Trophoblast cell (in vitro differentiated cells and primary cell): ENCODE measurements around the gene TRIM6.

Experiments used
- DNase-seq, 2 donors: peaks; one replicate each; pipeline ENCODE4 v3.0.0-alpha.2; 2016
- H2AFZ ChIP-seq: 2 replicates; pipeline ENCODE4 v1.6.1; 2013; ENCODE audit warnings: low read length, moderate library complexity, mild to moderate bottlenecking; ENCODE audit not compliant: insufficient read depth, poor library complexity
- H2AK5ac ChIP-seq: 2 replicates; pipeline ENCODE4 v1.6.1; 2013; ENCODE audit warnings: mild to moderate bottlenecking, low read length
- H2BK120ac ChIP-seq: 2 replicates; pipeline ENCODE4 v1.6.1; 2013; ENCODE audit warnings: low read length, mild to moderate bottlenecking, moderate library complexity; ENCODE audit not compliant: insufficient read depth, poor library complexity
- H2BK12ac ChIP-seq: 2 replicates; pipeline ENCODE4 v1.6.1; 2013; ENCODE audit warnings: mild to moderate bottlenecking, low read length, moderate library complexity
- H2BK5ac ChIP-seq: 2 replicates; pipeline ENCODE4 v1.6.1; 2013; ENCODE audit warnings: low read length, low read depth, moderate library complexity, mild to moderate bottlenecking; ENCODE audit not compliant: poor library complexity
- H3K14ac ChIP-seq: 2 replicates; pipeline ENCODE4 v1.6.1; 2013; ENCODE audit warnings: mild to moderate bottlenecking, low read length
- H3K18ac ChIP-seq: 2 replicates; pipeline ENCODE4 v1.6.1; 2013; ENCODE audit warnings: mild to moderate bottlenecking, low read length
- H3K23ac ChIP-seq: 2 replicates; pipeline ENCODE4 v1.6.1; 2013; ENCODE audit warnings: low read length
- H3K27ac ChIP-seq: 2 replicates; pipeline ENCODE4 v1.5.1; 2013; ENCODE audit warnings: low read depth, mild to moderate bottlenecking, inconsistent platforms, low read length, moderate library complexity
- H3K27me3 ChIP-seq: 2 replicates; pipeline ENCODE4 v1.6.1; 2013; ENCODE audit warnings: inconsistent platforms, mild to moderate bottlenecking, low read length, moderate library complexity; ENCODE audit not compliant: insufficient read depth
- H3K36me3 ChIP-seq, 2 experiments: 1 replicate in 1 of 2; 2 replicates in 1 of 2; pipeline ENCODE4 v1.6.1; 2013; ENCODE audit warnings: low read length in 2 of 2, mild to moderate bottlenecking in 2 of 2, moderate library complexity in 1 of 2; ENCODE audit not compliant: insufficient read depth in 2 of 2, control insufficient read depth in 1 of 2
- H3K4ac ChIP-seq: 2 replicates; pipeline ENCODE4 v1.6.1; 2013; ENCODE audit warnings: low read depth, mild to moderate bottlenecking, low read length, moderate library complexity
- H3K4me1 ChIP-seq, 2 experiments: 1 replicate in 1 of 2; 2 replicates in 1 of 2; pipeline ENCODE4 v1.6.1; 2013; ENCODE audit warnings: low read length in 2 of 2, mild to moderate bottlenecking in 2 of 2, moderate library complexity in 1 of 2; ENCODE audit not compliant: insufficient read depth in 2 of 2, control insufficient read depth in 1 of 2
- H3K4me2 ChIP-seq: 2 replicates; pipeline ENCODE4 v1.6.1; 2013; ENCODE audit warnings: inconsistent platforms, mild to moderate bottlenecking, low read length, moderate library complexity
- H3K4me3 ChIP-seq: 2 replicates; pipeline ENCODE4 v1.5.1; 2013; ENCODE audit warnings: mild to moderate bottlenecking, low read depth, low read length, inconsistent platforms
- H3K79me1 ChIP-seq: one replicate; pipeline ENCODE4 v1.6.1; 2013; ENCODE audit warnings: low read length
- H3K79me2 ChIP-seq: 2 replicates; pipeline ENCODE4 v1.6.1; 2013; ENCODE audit warnings: low read length, mild to moderate bottlenecking; ENCODE audit not compliant: control insufficient read depth, insufficient read depth, poor library complexity
- H3K9ac ChIP-seq: 2 replicates; pipeline ENCODE4 v1.6.1; 2013; ENCODE audit warnings: mild to moderate bottlenecking, low read length
- H3K9me3 ChIP-seq: 2 replicates; pipeline ENCODE4 v1.6.1; 2013; ENCODE audit warnings: low read depth, mild to moderate bottlenecking, control low read depth, inconsistent platforms, low read length; ENCODE audit not compliant: insufficient read depth
- H4K12ac ChIP-seq: 2 replicates; pipeline ENCODE4 v1.6.1; 2013; ENCODE audit warnings: low read depth, mild to moderate bottlenecking, low read length, moderate library complexity
- H4K8ac ChIP-seq: 2 replicates; pipeline ENCODE4 v1.6.1; 2013; ENCODE audit warnings: low read depth, mild to moderate bottlenecking, low read length, moderate library complexity
- H4K91ac ChIP-seq: one replicate; pipeline ENCODE4 v1.6.1; 2013; ENCODE audit warnings: low read depth, mild to moderate bottlenecking, low read length, moderate library complexity
- WGBS: extraction: QIAGEN DNeasy Blood & Tissue Kit; methylation state at CpG from one replicate; pipeline ENCODE4 v1.1.7; 2013; ENCODE audit warnings: missing lambda C conversion rate; ENCODE audit not compliant: insufficient read length, insufficient coverage; ENCODE audit errors: extremely low coverage; 5-methylcytosine and 5-hydroxymethylcytosine counted together

Gene TRIM6

DNA sequence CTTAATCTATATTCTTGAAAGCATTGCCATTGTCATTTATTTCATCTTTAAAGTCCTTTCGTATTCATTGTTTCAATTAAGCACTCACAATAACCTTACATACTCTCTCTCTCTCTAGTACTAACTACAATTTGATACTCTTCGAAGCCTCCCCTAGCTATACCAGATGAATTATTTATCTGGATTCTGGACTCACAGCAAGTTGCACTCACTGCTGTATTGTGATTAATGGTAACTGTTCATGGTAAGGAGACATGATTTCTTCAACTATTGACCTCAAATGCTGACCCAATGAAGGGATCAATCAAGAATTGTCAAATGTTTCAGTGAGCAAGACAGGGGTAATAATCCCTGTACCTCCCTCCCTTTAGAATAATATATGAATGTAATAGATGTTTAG is 21.8 kb upstream of the TRIM6 start:
- H3K9ac ChIP-seq: no peak overlapping the region
- no peak overlapping the region for H3K27ac ChIP-seq
- no peak overlapping the region for H2BK5ac ChIP-seq
- H3K4me1 ChIP-seq: no peaks in the 10 kb centered on the region
- H2AK5ac ChIP-seq: no peak overlapping the region
- no peak overlapping the region for H4K8ac ChIP-seq
- 100% methylated on average over 1 of the region's 2 CpGs for WGBS
- H2BK12ac ChIP-seq: no peak overlapping the region
- DNase-seq: no peak
- H3K18ac ChIP-seq: no peak overlapping the region
- H2AFZ ChIP-seq: no peak overlapping the region
- H3K9me3 ChIP-seq: no peaks in the 10 kb centered on the region
- H2BK120ac ChIP-seq: no peak overlapping the region
- H4K91ac ChIP-seq: no peak overlapping the region
- no peak overlapping the region for H4K12ac ChIP-seq
- no peaks in the 10 kb centered on the region for H3K36me3 ChIP-seq
- H3K79me1 ChIP-seq: no peaks in the 10 kb centered on the region
- H3K23ac ChIP-seq: no peak overlapping the region
- no peaks in the 10 kb centered on the region for H3K27me3 ChIP-seq
- no peaks in the 10 kb centered on the region for H3K79me2 ChIP-seq
- H3K4ac ChIP-seq: no peak overlapping the region
- H3K4me3 ChIP-seq: no peak overlapping the region
- no peak overlapping the region for H3K4me2 ChIP-seq
- H3K14ac ChIP-seq: no peak overlapping the region

DNA sequence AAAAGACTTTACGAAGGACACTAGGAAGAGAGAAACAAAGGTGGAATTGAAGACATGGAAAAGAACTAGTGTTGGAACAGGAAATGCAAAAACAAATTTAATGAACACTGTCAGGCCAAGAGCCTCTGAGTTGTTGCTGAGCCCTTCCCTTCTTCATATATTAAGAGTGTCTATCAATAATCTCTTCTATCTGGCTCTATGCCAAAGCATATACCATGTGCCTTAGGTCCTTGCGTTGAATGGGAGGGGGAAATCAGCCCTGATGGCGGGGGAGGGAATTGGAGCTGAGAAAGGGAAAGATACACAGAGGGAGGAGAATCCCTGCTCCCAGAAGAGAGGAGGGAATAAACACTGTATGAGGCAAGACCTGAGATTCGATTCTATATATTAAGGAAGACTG is 21.3 kb upstream of the TRIM6 start:
- no peaks in the 10 kb centered on the region for H3K36me3 ChIP-seq
- H3K18ac ChIP-seq: no peak overlapping the region
- no peaks in the 10 kb centered on the region for H3K9me3 ChIP-seq
- H2BK5ac ChIP-seq: no peak overlapping the region
- H4K91ac ChIP-seq: no peak overlapping the region
- no peak overlapping the region for H3K23ac ChIP-seq
- no peak overlapping the region for H4K12ac ChIP-seq
- no peak overlapping the region for H3K4me3 ChIP-seq
- H3K27me3 ChIP-seq: no peaks in the 10 kb centered on the region
- H2BK12ac ChIP-seq: no peak overlapping the region
- H3K4me1 ChIP-seq: no peaks in the 10 kb centered on the region
- no peak for DNase-seq
- H3K4me2 ChIP-seq: no peak overlapping the region
- H3K4ac ChIP-seq: no peak overlapping the region
- H2AFZ ChIP-seq: no peak overlapping the region
- no peaks in the 10 kb centered on the region for H3K79me1 ChIP-seq
- no peak overlapping the region for H2BK120ac ChIP-seq
- no peak overlapping the region for H4K8ac ChIP-seq
- no peaks in the 10 kb centered on the region for H3K79me2 ChIP-seq
- no peak overlapping the region for H3K14ac ChIP-seq
- H3K9ac ChIP-seq: no peak overlapping the region
- no CpG with 5 or more reads among the region's 4 CpGs for WGBS
- H3K27ac ChIP-seq: no peak overlapping the region
- no peak overlapping the region for H2AK5ac ChIP-seq

DNA sequence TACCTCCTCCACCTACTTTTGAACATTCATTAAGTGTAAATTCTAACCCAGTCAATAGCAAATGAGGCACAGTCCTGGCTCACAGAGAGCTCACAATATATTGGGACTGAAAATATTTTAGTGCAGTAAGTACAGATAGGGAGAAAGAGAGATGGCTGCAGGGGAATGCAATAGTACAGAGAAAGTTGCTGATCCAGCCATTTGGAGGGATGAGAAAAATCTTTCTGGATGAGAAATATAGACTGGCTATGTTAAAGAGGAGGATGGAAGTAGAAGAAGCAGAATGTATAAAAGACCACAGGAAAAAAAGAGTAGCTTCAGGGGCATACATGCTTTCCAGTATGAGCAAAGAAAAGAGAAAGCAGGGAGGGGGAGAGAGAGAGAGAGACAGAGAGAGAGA is 19.3 kb upstream of the TRIM6 start:
- H3K4me1 ChIP-seq: no peaks in the 10 kb centered on the region
- H3K4me3 ChIP-seq: no peak overlapping the region
- no peaks in the 10 kb centered on the region for H3K79me1 ChIP-seq
- no peak overlapping the region for H4K12ac ChIP-seq
- no peak overlapping the region for H2BK5ac ChIP-seq
- H3K27ac ChIP-seq: no peak overlapping the region
- H3K9me3 ChIP-seq: no peaks in the 10 kb centered on the region
- H3K79me2 ChIP-seq: no peaks in the 10 kb centered on the region
- DNase-seq: no peak
- no peak overlapping the region for H2BK120ac ChIP-seq
- H2AK5ac ChIP-seq: no peak overlapping the region
- H3K23ac ChIP-seq: no peak overlapping the region
- no peak overlapping the region for H4K91ac ChIP-seq
- no peaks in the 10 kb centered on the region for H3K27me3 ChIP-seq
- H3K4ac ChIP-seq: no peak overlapping the region
- no peaks in the 10 kb centered on the region for H3K36me3 ChIP-seq
- H2BK12ac ChIP-seq: no peak overlapping the region
- H3K14ac ChIP-seq: no peak overlapping the region
- H3K9ac ChIP-seq: no peak overlapping the region
- H3K18ac ChIP-seq: no peak overlapping the region
- no peak overlapping the region for H3K4me2 ChIP-seq
- no peak overlapping the region for H2AFZ ChIP-seq
- no peak overlapping the region for H4K8ac ChIP-seq

DNA sequence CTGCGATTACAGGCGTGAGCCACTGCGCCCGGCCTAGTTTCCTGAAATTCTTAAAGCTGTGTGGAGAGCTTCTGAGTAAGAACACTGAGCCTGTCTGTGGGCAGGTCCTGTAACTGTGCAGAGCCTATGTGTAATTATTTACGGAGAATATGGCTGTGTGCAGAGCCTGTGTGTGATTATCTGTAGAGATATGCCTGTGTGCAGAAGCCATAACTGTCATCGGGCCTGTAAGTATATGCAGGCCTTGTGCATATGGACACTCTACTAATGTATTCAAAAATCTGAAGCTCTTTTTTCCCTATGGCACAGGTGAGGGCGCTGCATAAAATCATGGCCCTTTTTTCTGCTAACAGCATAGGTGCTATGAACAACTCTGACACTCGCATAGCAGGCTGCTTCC is 15.9 kb upstream of the TRIM6 start, which contains the start of gene OR52B6:
Gene OR52B6 (plus strand): TSS at position 301 of the 400 bp plus-strand sequence. CDS start 0 bp downstream, at position 301.
- Histone ChIP-seq H3K4me2 (no peak within 1 kb of the TSS), H3K27ac (no peak within 1 kb of the TSS), H4K12ac (no peak within 1 kb of the TSS), H4K91ac (no peak within 1 kb of the TSS), H3K36me3 (no peaks in the 10 kb centered on the region), H3K4ac (no peak within 1 kb of the TSS), H3K79me2 (no peaks in the 10 kb centered on the region), H3K4me1 (no peaks in the 10 kb centered on the region), H3K14ac (no peak within 1 kb of the TSS), H3K23ac (no peak within 1 kb of the TSS), H3K27me3 (no peaks in the 10 kb centered on the region), H2AK5ac (no peak within 1 kb of the TSS), H3K18ac (no peak within 1 kb of the TSS), H3K9ac (no peak within 1 kb of the TSS), H2AFZ (no peak within 1 kb of the TSS), H3K4me3 (no peak within 1 kb of the TSS), H2BK5ac (no peak within 1 kb of the TSS), H3K79me1 (no peaks in the 10 kb centered on the region), H4K8ac (no peak within 1 kb of the TSS), H3K9me3 (no peaks in the 10 kb centered on the region), H2BK12ac (no peak within 1 kb of the TSS), H2BK120ac (no peak within 1 kb of the TSS)
- no CpG with 5 or more reads among the region's 8 CpGs for WGBS
- no peak for DNase-seq
